IMR-90 (cell line): Measurements from ENCODE around the gene INTS15. TPM values are rescaled to one million over a fixed set of nuclear protein-coding genes. Genes with fewer than 3 reads are reported as not detected.

Experiments
- ATAC-seq: fragments of 200-7000 bp; cut with Tn5 transposase; 2 replicates; pipeline ENCODE4 v1.9.1; 2020; ENCODE audit warnings: low read depth, mild to moderate bottlenecking, moderate library complexity
- Bru-seq: library from RNA; stranded (reverse); fragments of 400-500 nt; gene quantifications from one replicate; lab custom pipeline; 2021; lab: Mats Ljungman, UMichigan
- BruChase-seq, 2 experiments: library from RNA; stranded (reverse); fragments of 400-500 nt; gene quantifications; one replicate each; lab custom pipeline; 2021; lab: Mats Ljungman, UMichigan
- BruUV-seq: library from RNA; stranded (reverse); fragments of 400-500 nt; replicated peaks from 2 replicates; lab custom pipeline; 2021; lab: Mats Ljungman, UMichigan
- CTCF ChIA-PET: fragments of 300-600 bp; formaldehyde crosslinking; extraction: SDS; loops from one replicate; lab custom pipeline; 2021; ENCODE audit warnings: antibody characterized with exemption; lab: Yijun Ruan, JAX
- POLR2A ChIA-PET: fragments of 300-600 bp; sonication (Branson Sonifier 250); formaldehyde crosslinking; loops from one replicate; lab custom pipeline; 2022; ENCODE audit warnings: antibody characterized with exemption; ENCODE audit not compliant: unreplicated experiment; lab: Charles Lee
- DNase-seq: peaks from one replicate; pipeline ENCODE4 v3.0.0; 2013
- H2AFZ ChIP-seq: replicated peaks from 2 replicates; pipeline ENCODE3; 2013; ENCODE audit warnings: low read length, mild to moderate bottlenecking; ENCODE audit not compliant: poor library complexity
- H2AK5ac ChIP-seq: 2 replicates; pipeline ENCODE4 v1.6.1; 2013; ENCODE audit warnings: low read depth, low read length, inconsistent platforms
- H2AK9ac ChIP-seq: replicated peaks from 2 replicates; pipeline ENCODE3; 2013; ENCODE audit warnings: mild to moderate bottlenecking, low read depth, low read length, moderate library complexity; ENCODE audit not compliant: poor library complexity
- H2BK120ac ChIP-seq: 2 replicates; pipeline ENCODE4 v1.6.1; 2013; ENCODE audit warnings: low read depth, low read length, inconsistent platforms
- H2BK15ac ChIP-seq: 3 replicates; pipeline ENCODE4 v1.6.1; 2013; ENCODE audit warnings: low read depth, low read length, inconsistent platforms
- H2BK20ac ChIP-seq: 2 replicates; pipeline ENCODE4 v1.6.1; 2013; ENCODE audit warnings: low read depth, mild to moderate bottlenecking, inconsistent platforms, low read length, moderate library complexity
- H2BK5ac ChIP-seq: 2 replicates; pipeline ENCODE4 v1.6.1; 2013; ENCODE audit warnings: mild to moderate bottlenecking, low read depth, low read length, inconsistent platforms; ENCODE audit not compliant: poor library complexity, severe bottlenecking
- H3K14ac ChIP-seq: replicated peaks from 2 replicates; pipeline ENCODE4 v1.6.1; 2013; ENCODE audit warnings: low read depth, low read length, inconsistent platforms
- H3K18ac ChIP-seq: 2 replicates; pipeline ENCODE4 v1.6.1; 2013; ENCODE audit warnings: low read depth, low read length, control low read depth
- H3K23ac ChIP-seq: 2 replicates; pipeline ENCODE4 v1.6.1; 2013; ENCODE audit warnings: low read depth, low read length, inconsistent platforms
- H3K27ac ChIP-seq: 2 replicates; pipeline ENCODE4 v1.5.1; 2013; ENCODE audit warnings: mild to moderate bottlenecking, control low read depth, low read length; ENCODE audit not compliant: insufficient read depth
- H3K27me3 ChIP-seq: 2 replicates; pipeline ENCODE4 v1.6.1; 2013; ENCODE audit warnings: low read length; ENCODE audit not compliant: control insufficient read depth, insufficient read depth
- H3K36me3 ChIP-seq: 2 replicates; pipeline ENCODE4 v1.6.1; 2013; ENCODE audit warnings: low read length, mixed read lengths; ENCODE audit not compliant: control insufficient read depth, insufficient read depth
- H3K4ac ChIP-seq: 2 replicates; pipeline ENCODE4 v1.6.1; 2013; ENCODE audit warnings: low read depth, low read length, inconsistent platforms
- H3K4me1 ChIP-seq: 2 replicates; pipeline ENCODE4 v1.6.1; 2013; ENCODE audit warnings: low read length, mixed read lengths; ENCODE audit not compliant: control insufficient read depth, insufficient read depth
- H3K4me2 ChIP-seq: 2 replicates; pipeline ENCODE4 v1.6.1; 2013; ENCODE audit warnings: low read depth, mild to moderate bottlenecking, control low read depth, low read length, moderate library complexity
- H3K4me3 ChIP-seq: 2 replicates; pipeline ENCODE4 v1.5.1; 2013; ENCODE audit warnings: low read depth, mild to moderate bottlenecking, control low read depth, low read length, moderate library complexity; ENCODE audit not compliant: insufficient read depth
- H3K56ac ChIP-seq: 2 replicates; pipeline ENCODE4 v1.6.1; 2013; ENCODE audit warnings: low read length, inconsistent platforms; ENCODE audit not compliant: insufficient read depth; ENCODE audit errors: extremely low read depth
- H3K79me1 ChIP-seq, 2 experiments: 2 replicates each; pipeline ENCODE4 v1.6.1; 2013; ENCODE audit warnings: low read length in 2 of 2, inconsistent platforms in 1 of 2, low read depth in 1 of 2
- H3K9ac ChIP-seq: 2 replicates; pipeline ENCODE4 v1.6.1; 2013; ENCODE audit warnings: low read depth, low read length, control low read depth
- H3K9me1 ChIP-seq: 2 replicates; pipeline ENCODE4 v1.6.1; 2013; ENCODE audit warnings: low read length, inconsistent platforms; ENCODE audit not compliant: insufficient read depth
- H3K9me3 ChIP-seq: 2 replicates; pipeline ENCODE4 v1.6.1; 2013; ENCODE audit warnings: low read length; ENCODE audit not compliant: control insufficient read depth, insufficient read depth
- H4K20me1 ChIP-seq: 2 replicates; pipeline ENCODE4 v1.6.1; 2013; ENCODE audit warnings: low read length, inconsistent platforms; ENCODE audit not compliant: insufficient read depth
- H4K5ac ChIP-seq: 2 replicates; pipeline ENCODE4 v1.6.1; 2013; ENCODE audit warnings: mild to moderate bottlenecking, low read depth, low read length, control low read depth
- H4K8ac ChIP-seq, 2 experiments: 2 replicates each; pipeline ENCODE4 v1.6.1; 2013; ENCODE audit warnings: low read depth in 2 of 2, low read length in 2 of 2, control low read depth in 1 of 2, inconsistent platforms in 1 of 2
- H4K91ac ChIP-seq: 2 replicates; pipeline ENCODE4 v1.6.1; 2013; ENCODE audit warnings: low read depth, low read length, inconsistent platforms; ENCODE audit not compliant: insufficient read depth
- BHLHE40 ChIP-seq: fragments of 150-350 bp; IDR thresholded peaks from 2 replicates; pipeline ENCODE4 v1.6.1; 2016; ENCODE audit warnings: mild to moderate bottlenecking, low read depth, low read length
- CEBPB ChIP-seq: IDR thresholded peaks from 2 replicates; pipeline ENCODE4 v1.6.1; 2012; ENCODE audit warnings: low read depth, low read length, improper control_type of control experiment
- CHD1 ChIP-seq: IDR thresholded peaks from 2 replicates; pipeline ENCODE4 v1.6.1; 2012; ENCODE audit warnings: low read depth, low read length, improper control_type of control experiment
- MAZ ChIP-seq: IDR thresholded peaks from 2 replicates; pipeline ENCODE4 v1.6.1; 2012; ENCODE audit warnings: low read depth, mild to moderate bottlenecking, low read length, improper control_type of control experiment, moderate library complexity, borderline replicate concordance
- POLR2A ChIP-seq: IDR thresholded peaks from 2 replicates; pipeline ENCODE4 v1.6.1; 2012; ENCODE audit warnings: mild to moderate bottlenecking, low read depth, low read length
- RAD21 ChIP-seq: IDR thresholded peaks from 2 replicates; pipeline ENCODE4 v1.6.1; 2012; ENCODE audit warnings: low read length, improper control_type of control experiment
- SMC3 ChIP-seq: fragments of 150-350 bp; IDR thresholded peaks from 2 replicates; pipeline ENCODE4 v1.6.1; 2016; ENCODE audit warnings: low read depth, mild to moderate bottlenecking, antibody characterized with exemption, low read length, moderate library complexity
- WGBS, 2 experiments: methylation state at CpG; one replicate each; pipeline versions ENCODE4 v1.1.5 to v1.1.7; 2013; ENCODE audit warnings: missing lambda C conversion rate in 2 of 2; ENCODE audit not compliant: insufficient read length in 1 of 2; ENCODE audit errors: extremely low coverage in 2 of 2; 5-methylcytosine and 5-hydroxymethylcytosine counted together
- dilution Hi-C: fragments of 300-500 bp; cut with HindIII; formaldehyde crosslinking; loops from one replicate; pipeline ENCODE4 v1.14.3; 2018; ENCODE audit warnings: low sequenced_read_pairs; ENCODE audit not compliant: unreplicated experiment
- in situ Hi-C: fragments of 300-500 bp; cut with MboI; formaldehyde crosslinking; loops from 3 replicates; pipeline ENCODE4 v1.14.3; 2019; ENCODE audit warnings: low sequenced_read_pairs, inconsistent platforms, mixed read lengths
- intact Hi-C: fragments of 100-400 bp; cut with micrococcal nuclease; formaldehyde crosslinking; loops from 2 replicates; pipeline ENCODE4 v1.10.0; 2022
- long read RNA-seq: library from polyadenylated mRNA; unstranded; transcript quantifications from one replicate; pipeline ENCODE4 v2.0.0, GENCODE V29; 2021; ENCODE audit not compliant: unreplicated experiment
- polyA plus RNA-seq, 3 experiments: library from polyadenylated mRNA; depleted of rRNA; stranded (reverse); fragments of >200 nt; gene quantifications; 2 replicates each; pipeline ENCODE4 v1.2.3, GENCODE V29; 2012; ENCODE audit warnings: low replicate concordance in 1 of 3
- total RNA-seq: library from RNA; depleted of rRNA; stranded (reverse); fragments of >200 nt; gene quantifications from 2 replicates; pipeline ENCODE4 v1.2.3, GENCODE V29; 2012; rRNA removed
- TF ChIP-seq, protein P1 (sequence below): conservative IDR thresholded peaks from 2 replicates; pipeline ENCODE4 v1.5.1; 2012; ENCODE audit warnings: mild to moderate bottlenecking, low read depth, low read length, improper control_type of control experiment
- TF ChIP-seq, protein P2 (sequence below): fragments of 150-350 bp; IDR thresholded peaks from 2 replicates; pipeline ENCODE4 v1.6.1; 2017; ENCODE audit warnings: mild to moderate bottlenecking, antibody characterized with exemption, low read length, low read depth
- TF ChIP-seq, protein P3 (sequence below): fragments of 150-350 bp; IDR thresholded peaks from 2 replicates; pipeline ENCODE4 v1.6.1; 2016; ENCODE audit warnings: low read depth, mild to moderate bottlenecking, low read length, moderate library complexity, borderline replicate concordance

Gene INTS15
- 6.1 and 7.0 TPM in 2 replicates for total RNA-seq
- 20.4 and 20.8 TPM in 2 replicates for polyA plus RNA-seq (2012; rRNA removed)
- 15.0 and 24.5 TPM in 2 replicates for polyA plus RNA-seq (2012; cell fraction: cytosol; rRNA removed)
- polyA plus RNA-seq (2012; cell fraction: nucleus; rRNA removed; ENCODE audit: low replicate concordance) = 18.9 and 24.4 TPM in 2 replicates
- Bru-seq, nascent RNA = percentile 60 among the genes with signal in this experiment
- percentile 74 among the genes with signal in this experiment for BruChase-seq, experiment 1, labeled RNA remaining after a 6-hour chase
- percentile 62 among the genes with signal in this experiment for BruChase-seq, experiment 2, labeled RNA remaining after a 2-hour chase
- long read RNA-seq, transcript C7orf26-201 (6 exons, 2,182 nt) = major isoform, 6 of 14 reads
- long read RNA-seq, partial matches to known transcripts = 1 of 14 reads
- long read RNA-seq, other reads (novel, unspliced or antisense) = 7 of 14 reads

DNA sequence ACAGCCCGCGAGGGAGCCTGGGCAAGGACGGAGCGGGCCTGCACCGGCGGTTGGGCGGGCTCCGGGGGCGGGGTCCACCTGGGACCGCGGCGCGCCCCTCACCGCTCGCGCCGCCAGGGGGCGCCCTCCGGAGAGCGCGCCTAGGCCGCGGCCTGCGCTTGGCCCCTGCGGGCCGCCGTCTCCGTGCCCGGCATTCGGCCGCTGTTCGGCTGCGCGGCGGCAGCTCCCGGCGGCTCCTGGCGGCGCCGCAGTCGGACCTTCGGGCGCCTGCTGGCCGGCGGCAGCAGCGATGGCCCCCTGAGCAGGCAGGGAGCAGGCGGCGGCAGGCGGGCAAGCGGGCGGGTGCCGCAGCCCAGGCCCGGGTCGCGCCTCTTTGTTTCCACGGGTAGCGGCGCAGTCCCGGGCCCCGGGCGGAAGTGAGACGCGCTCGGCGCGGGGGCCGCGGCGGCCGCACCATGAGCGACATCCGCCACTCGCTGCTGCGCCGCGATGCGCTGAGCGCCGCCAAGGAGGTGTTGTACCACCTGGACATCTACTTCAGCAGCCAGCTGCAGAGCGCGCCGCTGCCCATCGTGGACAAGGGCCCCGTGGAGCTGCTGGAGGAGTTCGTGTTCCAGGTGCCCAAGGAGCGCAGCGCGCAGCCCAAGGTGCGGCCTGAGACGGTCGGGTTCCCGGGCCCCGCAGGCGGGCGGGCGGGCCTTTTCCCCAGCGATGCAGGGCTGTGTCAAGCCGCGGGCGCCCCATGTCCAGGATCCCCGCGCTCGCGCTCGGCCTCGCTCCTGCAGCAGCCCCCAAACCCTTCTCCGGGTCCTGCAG is at the start of gene INTS15:
INTS15 (plus strand) TSS at position 193 of the 816 bp plus-strand sequence; CDS start at position 456, 263 bp downstream.
- Histone ChIP-seq H2AFZ (peak within 1 kb of the TSS; percentile 99), H3K23ac (peak within 1 kb of the TSS; percentile 75), H3K9me3 (no peaks in the 10 kb centered on the region), H4K8ac (peak within 1 kb of the TSS; percentile 63 to 81; a peak in 2 of 4 replicates), H3K4ac (peak within 1 kb of the TSS; percentile 71), H3K9me1 (no peaks in the 10 kb centered on the region; the same call in 1 of the 2 replicates), H2BK120ac (peak within 1 kb of the TSS; percentile 29; the same call in 1 of the 2 replicates), H2BK5ac (peak within 1 kb of the TSS; percentile 58), H3K18ac (no peak within 1 kb of the TSS; the same call in 1 of the 2 replicates), H2BK15ac (no peak within 1 kb of the TSS), H3K56ac (peak within 1 kb of the TSS; percentile 38; the same call in 1 of the 2 replicates), H3K27me3 (no peaks in the 10 kb centered on the region), H3K79me1 (peaks cover 9 to 26% of the 10 kb centered on the region in 2 experiments; a peak in 3 of 4 replicates), H3K4me3 (peak within 1 kb of the TSS; percentile 98), H3K36me3 (peaks cover 29% of the 10 kb centered on the region), H2AK5ac (no peak within 1 kb of the TSS), H2BK20ac (no peak within 1 kb of the TSS), H3K27ac (peak within 1 kb of the TSS; percentile 86), H3K9ac (peak within 1 kb of the TSS; percentile 97), H3K4me1 (peaks cover 3% of the 10 kb centered on the region; the same call in 1 of the 2 replicates), H4K20me1 (0 out of 2 replicates have a peak, but pooled peaks cover 5% of the 10 kb centered on the region), H4K5ac (peak within 1 kb of the TSS; percentile 47; the same call in 1 of the 2 replicates), H3K4me2 (peak within 1 kb of the TSS; percentile 95), H3K14ac (peak within 1 kb of the TSS; percentile 94), H2AK9ac (peak within 1 kb of the TSS; percentile 92), H4K91ac (no peak within 1 kb of the TSS)
- ChIA-PET POLR2A (no interaction called here), CTCF (interaction anchor here (0.6 to 1.4 kb wide), 5 partner anchors 12 to 75 kb away, joined by 3 to 10 read pairs (median 3); partner anchors contain the start of gene ZDHHC4)
- DNase-seq (peak; percentile 77), ATAC-seq (peak; percentile 94)
- 0% methylated on average over 59 of the region's 107 CpGs; no CpG with 5 or more reads in 1 of the 2 experiments for WGBS, 2 experiments
- intact Hi-C loops (no loop called here), in situ Hi-C loops (no loop called here), dilution Hi-C loops (no loop called here)
- no TSS peak for BruUV-seq
- TF ChIP-seq MAZ = peak; percentile 85; the same call in 1 of the 2 replicates
- TF ChIP-seq, protein P1, sequence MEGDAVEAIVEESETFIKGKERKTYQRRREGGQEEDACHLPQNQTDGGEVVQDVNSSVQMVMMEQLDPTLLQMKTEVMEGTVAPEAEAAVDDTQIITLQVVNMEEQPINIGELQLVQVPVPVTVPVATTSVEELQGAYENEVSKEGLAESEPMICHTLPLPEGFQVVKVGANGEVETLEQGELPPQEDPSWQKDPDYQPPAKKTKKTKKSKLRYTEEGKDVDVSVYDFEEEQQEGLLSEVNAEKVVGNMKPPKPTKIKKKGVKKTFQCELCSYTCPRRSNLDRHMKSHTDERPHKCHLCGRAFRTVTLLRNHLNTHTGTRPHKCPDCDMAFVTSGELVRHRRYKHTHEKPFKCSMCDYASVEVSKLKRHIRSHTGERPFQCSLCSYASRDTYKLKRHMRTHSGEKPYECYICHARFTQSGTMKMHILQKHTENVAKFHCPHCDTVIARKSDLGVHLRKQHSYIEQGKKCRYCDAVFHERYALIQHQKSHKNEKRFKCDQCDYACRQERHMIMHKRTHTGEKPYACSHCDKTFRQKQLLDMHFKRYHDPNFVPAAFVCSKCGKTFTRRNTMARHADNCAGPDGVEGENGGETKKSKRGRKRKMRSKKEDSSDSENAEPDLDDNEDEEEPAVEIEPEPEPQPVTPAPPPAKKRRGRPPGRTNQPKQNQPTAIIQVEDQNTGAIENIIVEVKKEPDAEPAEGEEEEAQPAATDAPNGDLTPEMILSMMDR = peak; percentile 95
- TF ChIP-seq POLR2A = peak; percentile 84
- TF ChIP-seq RAD21 = peak; percentile 51
- TF ChIP-seq, protein P2, sequence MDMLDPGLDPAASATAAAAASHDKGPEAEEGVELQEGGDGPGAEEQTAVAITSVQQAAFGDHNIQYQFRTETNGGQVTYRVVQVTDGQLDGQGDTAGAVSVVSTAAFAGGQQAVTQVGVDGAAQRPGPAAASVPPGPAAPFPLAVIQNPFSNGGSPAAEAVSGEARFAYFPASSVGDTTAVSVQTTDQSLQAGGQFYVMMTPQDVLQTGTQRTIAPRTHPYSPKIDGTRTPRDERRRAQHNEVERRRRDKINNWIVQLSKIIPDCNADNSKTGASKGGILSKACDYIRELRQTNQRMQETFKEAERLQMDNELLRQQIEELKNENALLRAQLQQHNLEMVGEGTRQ = no peak
- TF ChIP-seq SMC3 = peak; percentile 71
- no peak for TF ChIP-seq CEBPB
- TF ChIP-seq, protein P3, sequence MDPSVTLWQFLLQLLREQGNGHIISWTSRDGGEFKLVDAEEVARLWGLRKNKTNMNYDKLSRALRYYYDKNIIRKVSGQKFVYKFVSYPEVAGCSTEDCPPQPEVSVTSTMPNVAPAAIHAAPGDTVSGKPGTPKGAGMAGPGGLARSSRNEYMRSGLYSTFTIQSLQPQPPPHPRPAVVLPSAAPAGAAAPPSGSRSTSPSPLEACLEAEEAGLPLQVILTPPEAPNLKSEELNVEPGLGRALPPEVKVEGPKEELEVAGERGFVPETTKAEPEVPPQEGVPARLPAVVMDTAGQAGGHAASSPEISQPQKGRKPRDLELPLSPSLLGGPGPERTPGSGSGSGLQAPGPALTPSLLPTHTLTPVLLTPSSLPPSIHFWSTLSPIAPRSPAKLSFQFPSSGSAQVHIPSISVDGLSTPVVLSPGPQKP = no peak
- TF ChIP-seq CHD1 = no peak
- TF ChIP-seq BHLHE40 = no peak; the same call in 1 of the 2 replicates
